LoVo (cell line): Measurements from ENCODE around the gene CDS1.
"Not testable (repeated sequence)": the region's sequence is repeated elsewhere in the genome, so short reads cannot be mapped to it uniquely, and the experiment has no call there.

Experiments
- DNase-seq: peaks from one replicate; pipeline ENCODE4 v3.0.0-alpha.2; 2016; ENCODE audit warnings: low spot score

The CDS1 gene

DNA sequence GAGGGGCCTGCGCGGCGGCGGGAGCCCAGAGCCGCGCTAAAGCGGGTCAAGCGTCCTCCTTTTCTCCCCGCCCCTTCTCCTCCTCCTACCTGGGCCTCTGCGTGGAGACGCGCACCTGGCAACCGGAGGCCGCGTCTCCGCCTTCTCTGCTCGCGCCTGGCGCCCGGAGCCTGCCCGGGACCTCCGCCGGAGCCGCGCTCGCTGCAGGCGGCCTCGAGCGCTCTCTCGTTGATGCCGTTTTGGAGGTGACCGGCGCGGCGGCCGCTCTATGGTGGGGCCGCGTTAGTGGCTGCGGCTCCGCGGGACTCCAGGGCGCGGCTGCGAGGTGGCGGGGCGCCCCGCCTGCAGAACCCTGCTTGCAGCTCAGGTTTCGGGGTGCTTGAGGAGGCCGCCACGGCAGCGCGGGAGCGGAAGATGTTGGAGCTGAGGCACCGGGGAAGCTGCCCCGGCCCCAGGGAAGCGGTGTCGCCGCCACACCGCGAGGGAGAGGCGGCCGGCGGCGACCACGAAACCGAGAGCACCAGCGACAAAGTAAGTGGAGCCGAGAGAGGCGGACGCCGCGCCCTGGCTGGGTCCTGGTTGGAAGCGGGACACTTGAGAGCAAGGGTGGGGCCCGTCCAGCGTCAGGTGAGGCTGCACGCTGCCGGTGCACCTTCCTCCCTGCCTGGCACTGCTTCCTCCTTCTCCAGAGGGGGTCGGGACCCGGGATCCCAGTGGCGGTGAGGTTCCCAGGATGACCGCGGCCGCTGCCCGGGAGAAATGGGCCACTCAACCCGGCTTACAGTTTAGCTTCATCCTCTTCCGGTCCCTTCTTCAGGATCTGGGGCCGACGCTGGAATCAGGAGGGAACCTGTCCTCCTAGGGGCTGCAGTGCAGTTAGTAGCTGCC, at the start of gene CDS1:
CDS1 (plus strand) TSS at position 140 of the 888 bp plus-strand sequence; CDS start at position 415, 275 bp downstream.
- peak; percentile 68 for DNase-seq

DNA sequence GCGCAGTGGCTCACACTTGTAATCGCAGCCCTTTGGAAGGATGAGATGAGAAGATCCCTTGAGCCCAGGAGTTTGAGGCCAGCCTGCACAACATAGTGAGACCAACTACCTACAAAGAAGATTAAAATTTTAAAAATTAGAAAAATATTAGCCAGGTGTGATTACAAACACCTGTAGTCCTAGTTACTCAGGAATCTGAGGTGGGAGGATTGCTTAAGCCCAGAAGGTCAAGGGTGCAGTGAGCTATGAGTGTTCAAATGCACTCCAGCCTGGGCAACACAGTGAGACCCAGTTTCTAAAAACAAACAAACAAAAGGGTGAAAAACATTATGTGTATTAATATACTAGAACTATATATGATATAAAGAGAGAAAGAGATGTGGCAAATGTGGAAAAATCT, 47.0 kb upstream of the CDS1 start:
- no peak for DNase-seq

DNA sequence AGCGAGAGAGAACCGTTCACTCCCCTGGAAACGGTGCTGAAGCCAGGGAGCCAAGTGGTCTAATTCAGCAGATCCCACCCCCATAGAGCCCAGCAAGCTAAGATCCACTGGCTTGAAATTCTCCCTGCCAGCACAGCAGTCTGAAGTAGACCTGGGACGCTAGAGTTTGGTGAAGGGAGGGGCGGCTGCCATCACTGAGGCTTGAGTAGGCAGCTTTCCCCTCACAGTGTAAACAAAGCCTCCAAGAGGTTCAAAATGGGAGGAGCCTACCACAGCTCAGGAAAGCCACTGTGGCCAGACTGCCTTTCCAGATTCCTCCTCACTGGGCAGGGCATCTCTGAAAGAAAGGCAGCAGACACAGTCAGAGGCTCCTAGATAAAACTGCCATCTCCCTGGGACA, 37.8 kb upstream of the CDS1 start:
- no peak for DNase-seq

- DNase-seq = no peak
These were observed 35.7 kb upstream of the CDS1 start for GRCh38 chr4:84547211-84547610.

GRCh38 chr4:84549191-84549590, 33.7 kb upstream of the CDS1 start:
- not testable (repeated sequence) for DNase-seq

DNA sequence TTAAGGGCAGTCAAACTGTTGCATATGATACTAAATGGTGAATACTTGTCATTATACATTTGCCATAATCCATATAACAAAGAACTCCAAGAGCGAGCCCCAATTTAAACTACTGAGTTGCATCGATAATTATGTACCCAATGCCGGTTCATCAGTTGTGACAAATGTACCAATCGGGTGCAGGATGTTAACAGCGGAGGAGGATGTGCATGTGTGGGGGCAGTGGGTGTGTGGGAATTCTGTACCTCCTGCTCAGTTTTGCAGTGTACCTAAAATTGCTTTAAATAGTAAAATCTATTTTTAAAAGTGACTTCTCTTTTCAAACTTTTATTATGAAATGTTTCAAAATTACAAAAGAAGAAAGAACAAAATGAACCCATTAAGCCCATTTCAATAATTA, 20.8 kb upstream of the CDS1 start:
- no peak for DNase-seq

DNA sequence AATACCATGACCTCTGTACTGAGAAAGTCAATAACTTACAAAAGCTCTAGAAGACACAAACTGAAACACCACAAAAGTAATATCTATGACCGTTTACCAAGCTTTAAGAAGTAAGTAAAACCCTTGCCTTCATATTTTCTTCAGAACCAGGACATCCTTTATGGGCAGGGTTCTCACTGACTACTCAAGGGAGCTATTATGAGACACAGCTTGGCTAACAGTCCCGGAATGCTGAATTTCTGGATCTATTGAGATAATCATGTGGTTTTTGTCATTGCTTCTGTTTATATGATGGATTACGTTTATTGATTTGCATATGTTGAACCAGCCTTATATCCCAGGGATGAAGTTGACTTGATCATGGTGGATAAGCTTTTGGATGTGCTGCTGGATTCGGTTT, 19.9 kb upstream of the CDS1 start:
- no peak for DNase-seq

DNA sequence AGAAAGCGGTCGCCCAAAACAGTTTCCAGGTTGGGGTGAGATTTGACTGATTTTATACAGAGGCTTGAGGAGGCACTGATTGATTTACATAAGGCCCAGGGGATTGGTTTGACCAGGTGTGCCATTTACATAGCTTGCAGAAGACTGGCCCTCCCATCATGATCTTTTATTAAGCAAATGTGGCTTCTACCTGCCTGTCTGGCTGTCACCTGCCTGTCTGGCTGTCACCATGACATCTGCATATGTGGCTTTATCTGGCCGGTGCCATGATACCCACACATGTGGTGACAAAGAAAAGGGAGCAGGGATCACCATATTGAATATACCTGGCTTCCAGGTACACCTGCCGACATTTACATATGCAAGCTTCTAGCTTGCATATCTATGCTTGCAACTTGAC, 17.0 kb upstream of the CDS1 start:
- no peak for DNase-seq

DNA sequence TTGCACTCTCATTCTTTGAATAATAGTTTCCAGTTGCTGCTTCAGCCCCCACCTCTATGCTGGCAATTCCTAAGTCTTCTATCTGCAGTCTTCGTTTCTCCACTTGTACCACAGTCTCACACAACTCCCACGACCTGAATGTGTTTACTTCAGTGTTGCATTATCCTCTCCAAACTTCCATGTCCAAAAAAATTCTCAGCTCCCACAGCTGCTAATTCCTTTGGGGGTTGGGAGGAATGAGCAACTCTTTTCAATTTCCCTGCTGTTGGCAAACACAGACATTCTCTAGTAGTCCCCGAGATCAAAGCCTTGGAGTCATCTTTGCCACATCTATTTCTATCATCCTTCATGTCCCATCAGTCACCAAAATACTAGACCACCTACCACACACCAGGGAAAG, 14.4 kb upstream of the CDS1 start:
- no peak for DNase-seq

- no peak for DNase-seq
These were observed 13.9 kb upstream of the CDS1 start for GRCh38 chr4:84569009-84569408.

GRCh38 chr4:84573385-84574068, 9.4 kb upstream of the CDS1 start:
- DNase-seq = no peak

GRCh38 chr4:84574069-84574720, 8.7 kb upstream of the CDS1 start:
- no peak for DNase-seq

DNA sequence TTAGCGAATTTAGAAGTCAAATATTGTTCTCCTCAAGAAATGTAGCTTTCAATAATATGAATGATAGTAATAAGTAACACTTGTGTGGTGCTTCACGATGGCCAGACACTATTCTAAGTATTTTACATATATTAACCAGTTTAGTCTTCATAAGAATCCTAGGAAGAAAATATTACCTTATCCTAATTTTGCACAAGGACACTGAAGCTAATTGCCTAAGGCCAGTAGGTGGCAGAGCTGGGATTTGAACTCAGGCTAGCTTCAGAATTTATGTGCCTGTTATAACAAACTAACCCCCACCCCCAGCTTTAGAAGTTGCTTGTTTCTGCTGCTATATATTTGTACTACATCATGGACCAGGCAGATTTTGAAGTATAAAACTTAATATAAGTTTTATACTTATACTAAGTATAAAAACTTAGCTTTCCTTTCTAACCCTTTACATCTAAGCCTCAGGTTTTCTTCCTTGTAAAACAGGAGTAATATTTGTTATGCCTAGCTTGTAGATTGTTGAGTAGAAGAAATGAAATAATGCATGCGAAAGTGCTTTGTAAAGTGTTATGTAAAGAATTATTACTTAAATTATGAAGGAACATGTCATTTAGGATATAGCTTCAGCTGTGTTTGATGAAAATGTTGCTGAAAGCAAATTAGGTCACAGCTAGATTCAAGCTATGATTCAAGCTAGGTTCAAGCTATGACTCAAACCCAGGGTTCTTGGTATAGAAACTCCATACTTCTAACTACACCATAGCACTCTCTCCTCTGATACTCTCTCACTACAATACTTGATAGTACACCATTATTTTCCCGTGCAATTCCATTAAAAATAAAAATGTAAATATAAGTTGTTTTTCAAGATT, 4.2 kb upstream of the CDS1 start:
- peak; percentile 42 for DNase-seq

DNA sequence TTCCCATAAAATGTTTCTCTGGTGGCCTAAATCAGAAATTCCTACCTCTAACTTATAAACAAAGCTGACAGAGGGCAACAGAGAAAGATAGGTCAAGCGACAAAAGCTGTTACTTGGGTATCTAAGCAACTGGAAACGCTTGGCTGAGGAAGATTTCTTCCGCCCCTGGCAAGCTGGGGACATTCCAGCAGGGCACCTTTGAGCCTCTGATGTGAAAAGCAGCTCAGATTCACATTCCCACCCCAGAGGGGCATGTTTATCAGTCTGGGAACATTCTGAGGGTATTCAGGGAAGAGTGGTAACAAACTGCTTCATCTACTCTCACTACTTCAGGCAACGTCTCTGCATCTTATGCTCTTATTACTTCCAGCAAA, 3.5 kb upstream of the CDS1 start:
- DNase-seq = no peak

- DNase-seq = peak; percentile 91
These were observed 482 bp upstream of the CDS1 start for GRCh38 chr4:84582302-84582987.

- DNase-seq = peak; percentile 20
These were observed 1.0 kb downstream of the CDS1 start for GRCh38 chr4:84583876-84584380.

DNA sequence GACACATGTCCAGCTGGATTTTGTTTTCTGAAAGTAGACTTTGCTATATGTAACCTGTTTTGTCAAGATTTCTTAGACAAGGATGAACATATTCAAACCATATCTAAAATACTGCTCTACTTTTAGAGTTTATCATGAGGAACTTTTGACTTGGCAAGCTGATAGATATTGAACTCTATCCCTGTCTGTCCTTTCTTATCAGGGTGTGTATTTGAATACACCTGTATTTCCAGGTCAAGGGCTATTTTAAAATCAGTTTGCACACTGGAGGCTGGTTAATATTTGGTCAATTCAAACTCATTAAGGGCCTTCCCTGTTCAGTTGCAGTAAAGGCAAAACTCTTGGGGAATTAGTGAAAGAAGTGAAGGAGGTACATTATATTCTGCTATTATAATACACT, 2.3 kb downstream of the CDS1 start:
- no peak for DNase-seq

GRCh38 chr4:84594724-84595123, 11.8 kb downstream of the CDS1 start:
- no peak for DNase-seq

- peak; percentile 57 for DNase-seq
These were observed 13.9 kb downstream of the CDS1 start for GRCh38 chr4:84596826-84597225.

DNA sequence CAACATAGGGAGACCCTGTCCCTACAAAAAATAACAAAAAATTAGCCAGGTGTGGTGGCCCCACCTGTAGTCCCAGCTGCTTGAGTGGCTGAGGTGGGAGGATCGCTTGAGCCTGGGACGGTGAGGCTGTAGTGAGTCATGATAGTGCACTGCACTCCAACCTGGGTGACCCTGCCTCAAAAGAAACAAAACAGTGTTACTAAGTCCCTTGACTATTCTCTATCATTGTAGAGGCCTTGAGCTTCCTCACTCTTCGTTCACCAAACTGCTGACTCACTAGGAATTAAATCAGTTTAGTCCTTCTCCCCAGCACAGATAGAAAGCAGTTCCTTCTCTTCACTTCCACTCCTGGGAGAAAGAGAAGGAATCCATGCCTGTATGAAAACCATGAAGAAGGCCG, 14.5 kb downstream of the CDS1 start:
- peak; percentile 34 for DNase-seq

GRCh38 chr4:84606645-84607044, 23.7 kb downstream of the CDS1 start:
- no peak for DNase-seq
